Islet of Langerhans (tissue), 1 donor: ENCODE results near the gene CTNND1.
"Not testable (repeated sequence)": the region's sequence is repeated elsewhere in the genome, so short reads cannot be mapped to it uniquely, and the experiment has no call there.

Experiments used
- FAIRE-seq: peaks from one replicate; lab custom pipeline; 2011; peaks lifted over from hg19 to GRCh38; lab: Jason Lieb, UNC

Gene CTNND1

DNA sequence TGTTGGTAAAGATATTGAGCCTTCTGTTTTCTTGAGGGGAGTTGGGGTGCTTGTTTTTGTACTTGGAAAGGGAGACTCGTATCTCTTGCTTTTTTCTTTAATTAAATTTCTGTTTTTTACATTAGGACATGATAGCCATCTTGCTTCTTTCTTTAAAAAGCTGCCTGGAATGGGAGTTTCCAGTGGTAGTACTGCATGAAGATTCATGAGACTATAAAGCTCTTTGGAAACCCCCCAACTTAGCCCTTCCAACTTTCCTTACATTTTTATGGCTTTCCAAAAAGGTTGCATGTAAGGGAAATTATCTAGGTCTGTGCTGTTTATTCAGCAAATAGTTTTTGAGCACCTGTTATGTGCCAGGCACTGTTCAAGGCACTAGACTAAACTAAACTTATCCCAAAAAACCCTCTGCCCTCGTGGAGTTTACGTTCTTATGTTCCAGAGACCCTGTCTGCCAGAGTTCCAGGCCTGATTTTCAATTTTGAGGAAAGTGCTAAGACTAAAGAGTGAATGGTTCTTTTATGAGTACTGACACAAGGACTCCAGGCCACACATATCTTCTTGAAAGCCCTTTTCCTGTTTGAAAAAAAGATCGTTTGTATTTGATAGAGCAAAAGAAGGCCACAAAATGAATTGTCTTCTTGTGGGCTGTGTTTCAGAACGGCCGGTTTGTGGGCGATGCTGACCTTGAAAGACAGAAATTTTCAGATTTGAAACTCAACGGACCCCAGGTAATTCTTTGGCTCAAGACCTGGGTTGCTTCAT, 31.9 kb downstream of the CTNND1 start:
- no peak for FAIRE-seq

DNA sequence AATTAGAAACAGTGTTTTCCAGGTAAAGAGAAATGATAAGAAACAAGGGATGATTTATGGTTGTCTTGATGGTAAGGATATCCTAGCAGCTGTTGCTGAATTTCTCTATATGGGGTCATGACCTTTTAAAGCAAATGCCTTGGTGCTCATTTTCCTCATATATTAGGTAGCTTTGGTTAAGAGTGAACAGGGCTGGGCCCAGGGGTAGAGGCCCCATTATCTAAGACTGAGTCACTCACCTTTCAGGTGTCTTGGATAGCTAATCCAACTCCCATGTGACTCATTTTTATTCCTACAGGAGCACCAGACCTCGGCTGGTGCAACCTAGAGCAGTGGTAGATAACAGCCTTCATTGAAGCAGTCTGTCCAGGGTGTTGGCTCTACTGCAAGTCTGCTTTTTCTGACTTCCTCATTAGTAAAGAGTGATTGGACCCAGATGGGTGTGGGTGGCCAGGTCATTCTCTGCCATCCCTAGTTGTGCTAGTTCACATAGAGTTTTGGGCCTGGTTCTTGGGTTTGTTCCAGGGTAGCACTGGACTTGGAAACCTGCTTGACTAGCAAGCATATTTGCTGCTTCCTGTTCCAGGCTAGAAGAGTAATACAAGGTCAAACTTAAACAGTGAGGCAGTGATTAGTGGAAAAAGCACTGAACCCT, 37.4 kb downstream of the CTNND1 start:
- no peak for FAIRE-seq

DNA sequence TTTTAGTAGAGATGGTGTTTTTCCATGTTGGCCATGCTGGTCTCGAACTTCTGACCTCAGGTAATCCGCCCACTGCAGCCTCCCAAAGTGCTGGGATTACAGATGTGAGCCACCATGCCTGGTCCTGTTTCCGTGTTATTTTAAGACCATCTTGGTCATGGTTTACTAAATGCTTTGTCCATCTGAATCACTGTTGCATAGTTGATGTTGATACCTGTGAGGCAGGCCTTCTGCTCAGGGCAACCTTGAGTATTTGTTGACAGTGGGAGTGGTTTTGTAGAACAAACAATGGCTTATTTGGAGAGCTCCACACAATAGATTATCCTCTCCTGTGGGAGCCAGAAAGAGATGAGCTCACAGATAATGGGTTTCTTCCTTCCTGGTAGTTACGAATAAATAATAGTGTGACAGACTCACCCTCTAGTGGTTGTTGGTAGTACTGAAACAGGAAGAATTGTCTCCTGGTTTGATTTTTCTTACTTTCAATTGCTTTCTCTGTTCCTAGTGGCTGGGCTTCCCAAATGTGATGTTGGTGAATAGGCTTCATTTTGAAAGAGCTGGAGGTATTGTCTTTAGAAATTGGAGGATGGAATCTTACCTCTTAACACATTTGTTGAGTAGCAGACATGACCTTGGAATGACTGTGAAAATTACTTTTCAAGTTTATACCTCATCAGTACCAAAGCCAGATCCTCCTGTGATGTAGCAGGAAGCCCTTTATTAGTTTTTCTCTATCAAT, 39.0 kb downstream of the CTNND1 start:
- peak; percentile 98 for FAIRE-seq

DNA sequence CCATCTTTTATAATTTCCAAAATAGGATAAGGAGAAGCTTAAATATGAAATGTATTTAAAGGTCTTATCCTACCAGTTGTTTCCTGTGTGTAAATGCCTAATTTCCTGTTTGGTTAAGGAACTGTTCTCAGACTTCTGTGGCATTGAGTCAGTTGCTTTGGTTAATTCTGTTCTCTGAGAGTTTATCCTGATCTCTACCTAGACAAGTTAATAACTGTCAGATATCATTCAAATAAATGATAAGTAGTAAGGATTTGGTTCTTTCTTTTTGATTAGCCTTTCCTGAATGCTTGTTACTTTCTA, 39.5 kb downstream of the CTNND1 start:
- FAIRE-seq: no peak

DNA sequence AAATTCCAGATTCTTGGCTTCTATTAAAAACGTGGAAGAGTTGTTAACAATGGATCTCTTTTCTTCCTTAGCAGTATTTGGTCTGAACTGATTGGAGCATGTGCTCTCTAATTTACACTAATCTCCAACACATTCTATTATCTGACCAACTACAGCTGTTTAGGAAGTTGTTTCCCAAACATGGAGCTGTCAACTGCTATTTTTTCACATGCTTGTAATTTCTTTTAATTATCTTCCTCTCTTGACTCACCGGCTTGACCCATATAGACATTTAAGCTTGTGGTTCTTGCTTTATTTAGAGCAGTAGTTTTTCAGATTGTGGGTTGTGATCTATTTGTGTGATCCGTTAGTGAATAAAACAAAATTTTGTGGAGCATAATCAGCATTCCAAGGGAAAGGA, 40.8 kb downstream of the CTNND1 start:
- no peak for FAIRE-seq

DNA sequence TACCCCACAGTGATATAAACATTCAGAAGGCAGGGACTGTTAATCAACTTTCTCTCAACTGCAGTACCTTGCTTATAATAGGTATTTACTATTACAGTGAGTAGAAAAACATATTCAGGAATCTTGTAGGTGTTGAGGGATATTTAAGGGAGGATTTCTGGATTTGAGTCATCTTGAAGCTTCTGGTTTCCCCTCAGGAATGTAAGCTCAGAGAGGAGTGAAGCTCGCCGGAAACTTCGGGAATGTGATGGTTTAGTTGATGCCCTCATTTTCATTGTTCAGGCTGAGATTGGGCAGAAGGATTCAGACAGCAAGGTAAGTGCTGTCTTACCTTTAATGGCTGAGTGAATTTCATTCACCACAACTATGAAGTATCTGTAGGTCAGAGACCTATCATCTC, 42.9 kb downstream of the CTNND1 start:
- FAIRE-seq: no peak

DNA sequence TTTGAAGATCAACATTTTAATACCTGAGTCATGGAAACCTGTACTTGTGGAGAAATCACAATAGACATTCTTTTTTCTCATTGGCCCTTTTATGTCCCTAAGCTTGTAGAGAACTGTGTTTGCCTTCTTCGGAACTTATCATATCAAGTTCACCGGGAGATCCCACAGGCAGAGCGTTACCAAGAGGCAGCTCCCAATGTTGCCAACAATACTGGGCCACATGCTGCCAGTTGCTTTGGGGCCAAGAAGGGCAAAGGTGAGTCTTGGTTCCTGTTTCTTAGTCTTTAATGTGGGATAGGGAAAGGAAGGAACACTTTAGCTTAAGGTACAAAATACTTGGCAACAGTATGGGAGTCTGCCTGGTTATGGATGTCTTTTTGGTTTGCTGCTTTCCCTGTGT, 44.2 kb downstream of the CTNND1 start:
- FAIRE-seq: no peak

DNA sequence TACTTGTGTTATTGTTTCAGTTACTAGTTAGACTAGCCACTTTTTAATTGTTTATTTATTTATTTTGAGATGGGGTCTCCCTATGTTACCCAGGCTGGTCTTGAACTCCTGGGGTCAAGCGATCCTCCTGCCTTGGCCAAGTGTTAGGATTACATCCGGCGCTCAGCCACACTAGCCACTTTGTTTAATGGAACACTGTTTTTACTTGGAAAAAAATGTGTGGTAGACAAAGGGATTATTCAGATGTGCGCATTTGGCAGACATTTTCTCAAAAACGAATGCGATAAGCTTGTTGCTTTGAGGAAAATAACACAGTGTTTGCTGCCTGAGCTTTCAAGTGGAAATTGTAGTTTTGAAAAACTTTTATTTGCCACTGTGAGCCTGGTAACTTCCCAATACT, 51.0 kb downstream of the CTNND1 start:
- FAIRE-seq: no peak

DNA sequence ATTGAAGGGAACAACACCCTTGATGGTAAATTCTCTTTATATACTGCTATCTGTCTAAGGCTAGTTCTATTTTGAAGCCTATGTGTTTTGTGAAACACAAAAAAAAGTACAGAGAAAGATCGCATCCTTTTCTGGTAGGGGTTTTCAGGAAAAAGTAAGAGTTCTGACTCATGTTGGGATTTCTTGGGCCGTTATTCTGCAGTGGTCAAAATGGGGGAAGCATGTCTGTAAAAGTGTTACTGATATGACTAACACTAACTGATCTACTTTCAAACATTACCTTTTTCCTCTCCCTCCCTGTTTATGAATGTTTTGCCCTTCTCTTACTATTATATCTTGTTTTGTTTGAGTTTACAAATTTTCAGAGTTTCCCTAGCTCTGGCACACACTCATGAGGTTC, 53.9 kb downstream of the CTNND1 start:
- no peak for FAIRE-seq

DNA sequence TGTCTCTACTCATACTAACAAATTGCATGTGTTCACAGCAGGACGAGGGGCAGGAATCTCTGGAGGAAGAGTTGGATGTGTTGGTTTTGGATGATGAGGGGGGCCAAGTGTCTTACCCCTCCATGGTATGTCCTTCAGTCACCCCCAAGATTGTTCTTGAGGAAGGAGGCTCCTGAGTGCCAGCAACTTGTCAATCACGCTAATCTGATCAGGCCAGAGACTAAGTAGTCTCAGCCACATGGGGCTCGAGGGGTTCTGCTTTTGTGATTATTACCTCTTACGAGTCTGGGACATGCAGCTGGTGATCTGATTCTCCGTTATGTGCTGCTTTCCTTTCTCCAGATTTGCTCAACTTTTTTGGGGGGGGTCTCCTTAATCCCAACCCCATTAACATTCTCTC, 54.3 kb downstream of the CTNND1 start:
- no peak for FAIRE-seq

DNA sequence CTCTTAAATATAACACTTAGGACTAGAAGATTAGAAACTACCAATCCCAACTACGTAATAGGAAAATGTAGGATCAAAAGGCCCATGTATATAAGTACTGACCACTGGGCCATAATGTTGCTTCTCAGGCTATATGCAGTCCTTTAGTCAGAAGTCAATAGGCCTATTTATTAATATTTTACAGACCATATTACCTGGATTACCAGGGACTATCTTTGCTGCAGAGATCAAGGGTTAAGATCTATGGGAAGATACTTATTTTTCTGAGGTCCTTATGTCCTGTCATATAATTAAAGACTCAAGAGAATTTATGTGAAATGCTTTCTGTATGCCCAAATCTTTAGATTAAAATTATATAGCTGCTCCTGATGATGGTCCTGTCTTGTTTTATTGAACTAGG, 57.2 kb downstream of the CTNND1 start:
- no peak for FAIRE-seq

DNA sequence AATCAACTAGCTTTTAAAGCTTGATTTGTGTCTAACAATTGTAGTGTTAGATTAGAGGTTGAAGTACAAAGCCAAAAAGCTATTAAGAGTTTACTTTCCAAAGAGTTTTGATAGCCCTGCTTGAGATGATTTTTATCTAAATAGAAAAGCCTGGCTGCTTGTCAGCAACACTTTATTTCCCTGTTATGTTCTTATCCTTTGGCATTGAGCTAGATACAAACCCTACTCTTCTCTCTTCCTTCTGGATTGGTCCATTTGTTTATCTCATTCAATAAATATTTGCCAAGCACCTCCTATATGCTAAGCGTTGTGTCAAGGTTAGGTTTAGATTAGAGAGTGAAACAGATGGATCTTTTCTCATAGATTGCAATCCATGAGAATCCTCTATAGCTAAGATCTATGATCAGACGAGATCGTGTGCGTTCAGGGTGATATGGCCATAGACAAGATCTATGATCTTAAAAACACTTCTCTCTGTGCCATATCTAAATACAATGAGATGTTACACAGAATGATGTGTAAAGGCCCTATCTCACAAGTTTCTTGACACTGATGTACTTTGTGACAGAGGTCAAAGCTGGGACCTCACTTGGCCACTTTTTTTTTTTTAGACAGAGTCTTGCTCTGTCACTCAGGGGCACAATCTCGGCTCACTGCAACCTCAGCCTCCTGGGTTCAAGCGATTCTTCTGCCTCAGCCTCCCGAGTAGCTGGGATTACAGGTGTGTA, 57.8 kb downstream of the CTNND1 start:
- FAIRE-seq: no peak

DNA sequence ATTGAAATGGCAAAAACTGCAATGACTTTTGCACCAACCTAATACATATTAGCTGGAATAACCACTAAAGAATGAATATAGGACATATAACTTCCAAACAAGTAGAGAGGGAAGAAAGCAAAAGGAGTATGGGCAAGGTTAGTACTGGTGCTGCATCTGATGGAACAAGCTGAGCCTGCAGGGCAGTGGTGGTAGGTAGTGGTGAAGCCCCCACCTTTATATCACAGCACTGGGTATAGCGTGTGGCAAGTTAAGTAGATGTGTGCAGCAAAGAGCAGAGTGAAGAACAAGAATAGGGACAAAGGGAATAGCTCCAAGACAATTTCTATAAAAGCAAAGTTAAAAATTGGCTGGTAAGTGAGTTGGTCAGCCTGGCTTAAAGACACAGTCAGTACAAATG, 62.3 kb downstream of the CTNND1 start:
- FAIRE-seq: peak; percentile 9

DNA sequence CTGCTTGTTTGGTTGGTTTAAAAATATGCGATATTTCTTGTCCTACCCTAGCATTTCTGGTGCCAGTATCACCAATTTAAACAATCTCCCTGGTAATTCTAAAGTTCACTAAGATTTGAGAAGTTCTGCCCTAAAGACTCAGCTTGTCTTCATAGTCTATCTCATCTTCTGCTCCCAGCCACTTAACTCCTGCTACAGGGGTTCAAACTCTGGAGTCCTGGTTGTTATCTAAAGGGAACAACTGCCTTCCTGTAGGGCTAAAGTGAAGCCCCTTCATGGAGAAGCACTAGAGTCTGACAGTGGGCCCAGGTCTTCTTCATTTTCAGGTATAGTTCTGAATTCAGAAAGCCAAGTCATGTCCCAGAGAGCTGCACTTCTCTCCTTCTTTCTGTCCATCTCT, 73.2 kb downstream of the CTNND1 start:
- no peak for FAIRE-seq

DNA sequence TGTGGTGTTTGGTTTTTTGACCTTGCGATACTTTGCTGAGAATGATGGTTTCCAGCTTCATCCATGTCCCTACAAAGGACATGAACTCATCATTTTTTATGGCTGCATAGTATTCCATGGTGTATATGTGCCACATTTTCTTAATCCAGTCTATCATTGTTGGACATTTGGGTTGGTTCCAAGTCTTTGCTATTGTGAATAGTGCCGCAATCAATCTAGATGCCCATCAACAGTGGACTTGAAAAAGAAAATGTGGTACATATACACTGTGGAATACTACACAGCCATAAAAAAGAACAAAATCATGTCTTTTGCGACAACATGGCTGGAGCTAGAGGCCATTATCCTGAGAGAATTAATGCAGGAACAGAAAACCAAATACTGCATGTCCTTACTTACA, 77.0 kb downstream of the CTNND1 start:
- not testable (repeated sequence) for FAIRE-seq

DNA sequence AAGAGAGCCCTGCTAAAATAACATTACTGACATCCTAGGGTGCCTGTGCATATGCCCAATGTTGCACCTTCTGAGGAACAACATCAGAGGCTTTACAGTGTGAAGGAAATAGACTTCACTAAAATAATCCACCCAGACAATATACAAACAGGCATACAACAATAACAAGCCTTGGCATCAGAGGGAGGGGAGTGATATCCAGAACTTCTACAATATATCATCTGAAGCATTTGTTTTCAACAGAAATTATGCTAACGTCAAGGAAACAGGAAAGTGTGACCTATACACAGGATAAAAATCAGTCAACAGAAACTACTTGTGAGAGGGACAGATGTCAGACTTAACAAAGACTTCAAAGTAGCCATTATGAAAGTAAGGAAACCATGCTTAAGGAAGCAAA, 81.3 kb downstream of the CTNND1 start:
- no peak for FAIRE-seq

DNA sequence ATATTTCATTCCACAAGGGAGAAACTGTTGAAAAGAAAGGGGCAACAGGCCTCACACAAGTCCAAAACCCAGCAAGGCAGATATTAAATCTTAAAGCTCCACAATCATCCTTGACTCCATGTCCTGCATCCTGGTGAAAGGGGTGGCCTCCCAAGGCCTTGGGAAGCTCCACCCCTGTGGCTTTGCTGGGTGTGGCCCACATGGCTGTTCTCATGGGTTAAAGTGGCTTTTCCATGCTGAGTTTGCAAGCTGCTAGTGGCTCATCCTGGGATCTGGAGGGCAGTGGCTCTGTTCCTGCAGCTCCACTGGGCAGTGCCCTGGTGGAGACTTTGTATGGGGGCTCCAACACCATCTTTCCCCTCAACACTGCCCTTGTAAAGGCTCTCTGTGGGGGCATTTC, 106.4 kb downstream of the CTNND1 start:
- no peak for FAIRE-seq

DNA sequence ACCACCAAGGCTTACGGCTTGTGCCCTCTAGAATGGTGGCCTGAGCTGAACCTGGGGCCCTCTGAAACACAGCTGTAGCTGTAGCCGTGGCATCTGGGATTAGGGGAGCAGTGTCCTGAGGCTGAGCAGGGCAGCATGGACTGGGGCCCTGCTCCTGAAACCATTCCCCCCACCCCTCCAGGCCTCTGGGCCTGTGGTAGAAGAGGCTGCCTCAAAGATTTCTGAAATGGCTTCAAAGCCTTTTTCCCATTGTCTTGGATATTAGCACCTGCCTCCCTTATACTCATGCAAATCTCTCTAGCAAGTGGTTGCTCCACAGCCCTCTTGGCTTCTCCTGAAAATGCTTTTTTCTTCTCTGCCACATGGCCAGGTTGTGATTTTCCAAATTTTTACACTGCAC, 106.9 kb downstream of the CTNND1 start:
- FAIRE-seq: no peak
